Inferior parietal cortex (tissue), 1 donor: ENCODE results near the gene IGFL4.

ENCODE experiments used
- DNase-seq: peaks from one replicate; pipeline ENCODE4 v3.0.0-alpha.2; 2016; ENCODE audit errors: extremely low spot score

IGFL4 gene

DNA sequence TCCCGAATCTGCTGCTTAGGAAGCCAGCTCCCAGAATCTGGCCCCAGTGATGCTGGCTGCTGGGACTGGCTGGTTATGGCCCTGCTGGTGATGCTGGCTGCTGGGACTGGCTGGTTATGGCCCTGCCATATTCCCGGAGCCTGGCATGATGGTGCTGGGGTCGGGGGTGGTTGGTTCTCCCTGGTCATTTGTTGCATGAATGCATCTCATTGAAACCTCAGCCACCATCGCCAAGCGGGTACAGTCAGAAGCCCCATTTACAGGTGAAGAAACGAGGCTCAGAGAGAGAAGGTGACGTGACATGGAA is 20.0 kb downstream of the IGFL4 start:
- no peak for DNase-seq

DNA sequence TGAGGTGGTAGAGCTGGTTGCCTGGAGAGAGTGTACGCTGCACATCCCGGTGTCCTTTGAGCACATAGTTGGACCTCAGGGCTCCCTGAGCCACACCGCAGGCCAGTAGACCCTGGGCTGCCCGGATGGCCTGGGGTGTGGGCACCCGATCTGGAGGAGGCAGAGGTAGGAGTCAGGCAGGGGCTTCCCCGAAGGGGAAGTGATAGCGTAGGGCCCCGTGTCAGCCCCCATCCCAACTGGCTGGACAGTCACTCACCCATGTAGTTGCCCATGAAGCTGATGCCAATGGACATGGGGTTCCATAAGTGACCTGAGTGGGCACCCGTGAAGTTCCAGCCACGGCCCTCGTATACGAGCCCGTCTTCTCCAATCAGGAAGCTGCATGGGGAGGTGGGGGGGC is 21.5 kb downstream of the IGFL4 start:
- no peak for DNase-seq

- DNase-seq: no peak
Measured at GRCh38 chr19:46018729-46019251, 22.0 kb downstream of the IGFL4 start.

DNA sequence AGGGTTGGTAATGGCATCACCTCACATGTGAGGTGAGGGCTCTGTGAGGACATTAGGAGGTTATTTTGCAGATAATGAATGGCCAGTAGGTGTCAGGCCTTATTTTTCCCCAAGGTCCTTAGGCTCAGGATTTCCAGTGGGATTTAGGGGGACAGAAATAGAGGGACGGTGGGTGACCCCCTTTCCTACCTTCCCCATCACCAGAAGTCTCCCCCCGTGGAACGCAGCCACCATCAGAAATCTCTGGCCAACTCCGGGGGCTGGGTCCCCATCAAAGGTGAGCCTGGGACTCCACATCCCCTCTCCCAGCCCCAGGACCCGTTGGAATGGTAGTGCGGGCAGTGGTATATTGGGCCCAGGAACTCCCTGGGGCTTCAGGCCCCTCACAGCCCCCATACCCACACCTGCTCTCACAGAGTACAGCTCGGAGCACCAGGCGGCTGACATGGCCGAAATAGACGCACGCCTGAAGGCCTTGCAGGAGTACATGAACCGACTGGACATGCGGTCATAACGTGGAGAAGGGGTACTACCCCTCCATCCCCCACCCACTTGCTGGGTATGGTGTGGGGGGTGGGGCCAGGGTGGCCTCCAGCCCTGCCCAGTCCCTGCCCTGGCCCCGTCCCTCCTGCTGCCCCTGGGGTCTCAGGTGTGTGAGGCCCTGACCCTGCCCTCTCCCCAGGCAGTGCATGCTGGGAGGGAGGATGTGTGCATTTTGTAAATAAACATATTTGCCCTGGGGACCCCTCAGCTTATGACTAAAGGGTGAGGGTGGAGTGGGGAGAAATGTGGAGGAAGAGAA is 22.7 kb downstream of the IGFL4 start:
- DNase-seq: no peak

GRCh38 chr19:46017095-46017429 is 23.7 kb downstream of the IGFL4 start:
- no peak for DNase-seq

- peak; percentile 79 for DNase-seq
Measured at GRCh38 chr19:46016426-46017094, 24.2 kb downstream of the IGFL4 start.

GRCh38 chr19:46015687-46016425 is 24.9 kb downstream of the IGFL4 start:
- DNase-seq: no peak

GRCh38 chr19:46014941-46015686 is 25.7 kb downstream of the IGFL4 start:
- no peak for DNase-seq

DNA sequence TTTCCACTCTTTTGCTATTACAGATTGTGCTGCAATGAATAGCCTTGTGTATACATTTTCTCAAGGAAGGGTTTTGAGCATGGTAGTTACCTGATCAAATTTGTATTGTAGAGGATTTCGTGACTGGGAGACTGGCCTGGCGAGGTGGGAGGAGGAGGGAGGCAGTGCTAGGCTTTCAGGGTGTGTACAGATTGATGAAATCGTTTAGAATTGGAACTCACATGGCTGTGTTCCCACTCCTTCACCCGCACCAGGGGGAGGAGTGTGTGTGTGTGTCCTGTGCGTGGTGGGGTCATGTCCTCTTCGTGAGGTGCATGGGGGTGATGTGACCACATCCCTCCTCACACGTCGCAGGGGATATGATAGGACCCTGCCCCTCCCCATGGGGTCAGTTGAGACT is 26.3 kb downstream of the IGFL4 start:
- no peak for DNase-seq

GRCh38 chr19:46009530-46010510 is 31.0 kb downstream of the IGFL4 start:
- DNase-seq: peak; percentile 86

DNA sequence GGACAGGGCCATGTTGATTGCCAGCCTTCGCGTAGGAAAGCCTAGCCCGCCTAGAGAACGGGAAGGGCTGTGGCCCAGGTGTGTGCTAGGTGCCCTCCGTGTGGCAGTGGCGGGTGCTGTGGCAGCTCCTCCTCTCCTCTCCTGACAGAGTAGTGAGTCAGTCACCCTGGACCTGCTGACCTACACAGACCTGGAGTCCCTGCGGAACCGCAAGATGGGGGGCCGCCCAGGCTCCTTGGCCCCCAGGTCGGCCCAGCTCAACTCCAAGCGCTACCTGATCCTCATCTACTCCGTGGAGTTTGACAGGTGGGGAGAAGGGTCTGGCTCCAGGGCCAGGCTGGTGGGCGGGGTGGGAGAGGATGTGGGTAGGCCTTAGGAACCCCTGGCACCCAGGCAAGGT is 34.4 kb downstream of the IGFL4 start:
- no peak for DNase-seq

- no peak for DNase-seq
Measured at GRCh38 chr19:46002678-46003275, 38.0 kb downstream of the IGFL4 start.

DNA sequence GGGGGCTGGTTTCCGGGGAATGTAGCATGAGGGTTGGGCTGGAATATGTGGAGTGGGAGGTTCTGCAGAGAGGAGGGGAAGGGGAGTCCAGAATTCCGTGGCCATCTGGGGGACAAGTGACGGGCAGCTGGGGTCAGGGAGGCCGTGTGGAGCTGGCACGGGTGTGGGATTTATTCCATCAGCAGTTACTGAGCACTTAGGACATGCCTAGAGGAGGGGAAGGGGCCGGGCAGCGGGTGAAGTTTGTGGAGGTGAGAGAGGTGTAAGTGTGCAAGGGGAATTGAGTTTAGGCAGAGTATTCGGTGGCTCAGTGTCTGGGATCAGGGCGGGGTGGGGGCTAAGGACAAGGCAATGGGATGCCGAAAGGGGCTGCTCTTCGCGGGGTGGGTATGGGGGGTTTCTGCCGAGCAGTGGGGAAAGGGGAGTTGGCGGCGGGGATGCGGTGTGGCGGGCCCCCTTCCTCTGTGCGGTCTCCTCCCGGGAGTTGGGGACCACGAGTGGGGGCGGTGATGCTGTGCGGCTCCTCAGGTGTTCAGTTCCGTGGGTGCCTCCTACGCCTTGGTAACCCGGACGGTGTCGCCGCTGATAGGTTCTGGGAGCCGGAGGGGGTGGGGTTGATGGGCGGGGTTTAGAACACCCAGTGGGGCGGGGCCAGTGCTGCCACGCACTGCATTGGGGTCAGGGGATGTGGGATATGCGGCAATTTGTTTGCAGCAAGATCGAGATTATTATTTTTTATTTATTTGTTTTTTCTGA is 40.1 kb downstream of the IGFL4 start:
- no peak for DNase-seq

DNA sequence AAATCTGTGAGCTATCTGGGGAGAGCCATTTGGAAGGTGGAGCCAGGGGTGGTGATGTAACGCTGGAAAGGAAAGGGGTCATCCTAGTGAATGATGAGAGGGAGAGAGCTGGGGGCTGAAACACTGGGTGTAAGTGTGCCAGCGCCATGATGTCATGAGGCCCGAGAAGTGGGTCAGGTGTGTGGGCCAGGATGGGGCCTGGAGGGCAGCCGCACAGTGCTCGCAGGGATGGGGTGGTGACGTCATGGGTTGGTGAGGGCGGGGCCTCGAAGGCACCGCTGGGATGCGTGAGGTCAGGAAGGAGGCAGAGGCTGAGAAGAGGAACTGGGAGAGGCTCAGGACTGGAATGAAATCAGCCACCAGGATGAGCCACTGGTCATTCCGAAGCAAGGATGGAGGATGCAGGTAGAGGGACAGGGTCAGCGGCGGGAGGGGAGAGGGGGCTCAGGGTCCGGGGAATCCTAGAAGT is 41.1 kb downstream of the IGFL4 start:
- no peak for DNase-seq

- no peak for DNase-seq
Measured at GRCh38 chr19:45998834-45999233, 42.0 kb downstream of the IGFL4 start.

GRCh38 chr19:45996933-45997332 is 43.9 kb downstream of the IGFL4 start:
- no peak for DNase-seq

DNA sequence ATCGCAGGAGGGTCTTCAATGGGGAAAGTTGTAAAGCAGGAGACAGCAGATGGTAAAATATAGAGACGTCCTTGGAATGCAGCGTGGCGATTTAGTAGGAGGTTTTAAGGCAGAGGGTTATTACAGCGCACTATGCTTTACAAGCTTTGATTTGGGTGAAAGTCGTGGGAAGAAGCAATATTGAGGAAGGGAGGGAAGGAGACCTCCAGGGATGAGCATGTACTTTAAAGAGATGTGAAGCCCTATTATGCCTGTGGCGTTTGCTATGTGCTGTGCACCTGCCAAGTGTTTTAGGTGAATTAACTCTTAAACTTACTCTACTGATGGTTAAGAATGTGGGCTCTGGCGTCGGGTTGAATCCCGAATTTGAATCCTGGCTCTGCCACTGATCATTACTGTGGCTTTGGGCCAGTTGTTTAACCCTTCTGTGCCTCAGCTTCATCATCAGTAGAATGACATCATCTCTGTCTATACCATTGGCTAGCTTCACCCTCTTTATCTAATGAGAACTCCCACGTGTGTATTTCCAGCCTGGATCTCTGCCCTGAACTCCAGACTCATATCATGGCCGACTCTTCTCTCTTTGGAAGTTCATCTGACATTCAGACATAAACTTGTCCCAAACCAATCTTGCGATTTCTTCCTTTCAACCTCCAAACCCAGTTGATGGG is 45.0 kb downstream of the IGFL4 start:
- no peak for DNase-seq

DNA sequence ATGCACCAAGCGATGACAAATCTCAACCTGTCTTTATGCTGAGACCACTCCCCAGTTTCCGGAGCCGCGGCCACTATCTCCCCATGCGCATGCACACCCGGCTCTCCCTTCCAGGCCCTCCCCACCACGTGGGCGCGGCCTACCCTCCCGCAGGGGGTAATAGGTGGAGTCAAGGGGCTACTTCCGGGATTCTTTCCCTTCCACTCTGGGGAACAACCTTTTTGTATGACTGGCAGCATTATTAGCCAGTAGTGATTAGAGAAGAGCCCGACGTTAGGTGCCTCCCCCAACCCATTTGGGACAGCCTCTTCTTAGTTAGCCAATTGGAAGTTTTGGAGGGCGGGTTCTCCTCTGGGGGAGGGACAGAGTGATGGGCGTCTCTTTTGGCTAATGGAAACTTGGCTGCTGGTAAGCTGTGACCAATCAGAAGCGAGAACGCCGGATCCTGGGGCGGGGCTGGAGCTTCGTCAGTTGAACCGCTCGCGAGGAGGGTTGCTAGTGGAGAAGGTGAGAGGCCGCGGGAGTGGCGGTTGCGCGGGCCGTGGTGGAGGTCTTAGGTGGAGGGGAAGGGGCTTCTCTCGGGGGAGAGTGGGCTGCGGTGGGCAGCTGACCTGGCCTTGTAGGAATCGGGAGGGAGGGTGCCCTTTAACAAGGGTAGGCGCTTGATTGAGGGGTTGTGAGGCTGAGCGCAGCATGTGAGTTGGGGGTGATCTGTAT is 45.6 kb downstream of the IGFL4 start, which contains the start of gene CCDC61:
TSS of gene CCDC61 (plus strand) at position 470 of the 717 bp plus-strand sequence. CDS start 7,552 bp downstream, outside the sequence.
- peak; percentile 100 for DNase-seq
